HG02759 (cell line): ENCODE measurements around the gene UBR7.
"Not testable (repeated sequence)": the region's sequence is repeated elsewhere in the genome, so short reads cannot be mapped to it uniquely, and the experiment has no call there.

Experiments used
- ATAC-seq: cut with Tn5 transposase; IDR thresholded peaks from one replicate; pipeline ENCODE4 v1.9.1; 2021; ENCODE audit warnings: mild to moderate bottlenecking, moderate library complexity; ENCODE audit not compliant: unreplicated experiment

Gene UBR7

GRCh38 chr14:93186956-93187355 lies 20.1 kb upstream of the UBR7 start:
- ATAC-seq: no peak

- ATAC-seq: no peak
These were observed 11.6 kb upstream of the UBR7 start for GRCh38 chr14:93195316-93195999.

DNA sequence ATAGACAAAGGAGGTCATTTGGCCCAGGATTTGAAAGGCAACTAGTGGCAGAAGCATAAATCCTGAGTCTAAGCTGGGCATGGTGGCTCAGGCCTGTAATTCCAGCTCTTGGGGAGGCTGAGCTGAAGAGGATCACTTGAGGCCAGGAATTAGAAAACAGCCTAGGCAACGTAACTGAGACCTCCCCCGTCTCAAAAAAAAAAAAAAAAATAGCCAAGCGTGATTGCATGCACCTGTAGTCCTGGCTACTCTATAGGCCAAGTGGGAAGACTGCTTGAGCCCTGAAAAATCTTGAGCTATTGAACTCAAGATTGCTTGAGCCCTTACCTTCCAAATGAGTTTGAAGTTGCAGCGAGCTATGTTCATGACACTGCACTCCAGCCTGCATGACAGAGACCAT lies 8.0 kb upstream of the UBR7 start:
- no peak for ATAC-seq

DNA sequence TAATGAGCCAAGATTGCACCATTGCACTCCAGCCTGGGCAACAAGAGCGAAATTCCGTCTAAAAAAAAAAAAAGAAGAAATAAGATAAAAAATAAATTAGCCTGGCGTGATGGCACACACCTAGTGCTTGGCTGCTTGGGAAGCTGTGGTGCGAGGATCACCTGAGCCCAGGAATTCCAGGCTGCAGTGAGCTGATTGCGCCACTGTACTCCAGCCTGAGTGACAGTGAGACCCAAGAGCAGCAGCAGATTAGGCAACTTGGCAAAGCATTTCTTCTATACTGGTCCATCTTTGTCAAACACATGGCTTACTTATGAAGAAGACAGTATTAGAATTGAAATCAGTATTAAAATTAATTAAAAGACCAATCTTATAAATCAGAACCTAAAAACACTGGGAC lies 6.5 kb upstream of the UBR7 start:
- no peak for ATAC-seq

- ATAC-seq: no peak
These were observed 5.8 kb upstream of the UBR7 start for GRCh38 chr14:93201155-93201704.

- ATAC-seq: peak; percentile 37
These were observed 632 bp downstream of the UBR7 start for GRCh38 chr14:93207468-93208308.

GRCh38 chr14:93212432-93212831 lies 5.4 kb downstream of the UBR7 start:
- peak; percentile 66 for ATAC-seq

GRCh38 chr14:93214598-93214997 lies 7.5 kb downstream of the UBR7 start:
- no peak for ATAC-seq

DNA sequence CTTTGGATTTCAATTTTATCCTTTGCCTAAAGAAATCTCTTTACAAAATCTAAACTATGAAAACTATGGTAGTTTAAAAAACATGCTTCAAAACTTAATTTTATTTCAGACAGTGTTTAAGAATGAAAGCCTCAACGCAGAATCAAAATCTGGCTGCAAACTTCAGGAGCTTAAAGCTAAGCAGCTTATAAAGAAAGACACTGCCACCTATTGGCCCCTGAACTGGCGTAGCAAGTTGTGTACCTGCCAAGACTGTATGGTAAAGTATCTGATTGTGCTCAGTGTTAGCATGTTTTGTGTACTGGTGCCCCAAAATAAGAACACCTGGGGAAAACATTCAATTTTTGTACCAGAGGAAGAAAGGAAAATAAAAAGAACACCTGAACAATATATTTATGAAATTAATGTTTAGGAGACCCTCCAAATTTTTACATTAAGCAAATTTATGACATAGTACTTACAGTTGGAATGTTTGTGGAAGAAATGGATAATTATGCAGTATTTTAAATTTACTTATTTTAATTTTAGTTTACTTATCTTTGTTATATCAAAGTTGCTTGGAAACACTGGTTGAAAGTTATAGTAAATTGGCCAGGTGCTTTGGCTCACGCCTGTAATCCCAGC lies 12.2 kb downstream of the UBR7 start:
- peak; percentile 66 for ATAC-seq

DNA sequence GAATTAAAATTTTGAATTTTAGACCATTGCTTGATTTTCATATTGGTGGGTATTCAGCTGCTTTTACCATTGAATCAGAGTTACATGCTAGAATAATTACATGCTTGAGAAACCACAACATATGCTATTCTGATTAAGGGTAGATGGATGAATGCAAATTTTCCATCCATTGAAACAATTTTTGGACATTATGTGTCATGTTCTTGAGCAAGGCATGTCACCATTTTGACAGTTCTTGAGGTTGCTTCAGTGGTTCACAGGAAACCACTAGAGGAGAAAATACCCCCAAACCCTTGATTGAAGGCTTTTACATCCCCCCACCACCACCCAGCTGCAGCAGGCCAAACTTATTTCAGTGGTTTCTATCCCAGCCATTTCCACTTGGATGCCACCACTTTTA lies 13.5 kb downstream of the UBR7 start:
- no peak for ATAC-seq

GRCh38 chr14:93223565-93223964 lies 16.5 kb downstream of the UBR7 start:
- ATAC-seq: no peak

- ATAC-seq: no peak
These were observed 21.5 kb downstream of the UBR7 start for GRCh38 chr14:93228550-93228949.

GRCh38 chr14:93230539-93230938 lies 23.5 kb downstream of the UBR7 start:
- no peak for ATAC-seq

- no peak for ATAC-seq
These were observed 24.3 kb downstream of the UBR7 start for GRCh38 chr14:93231129-93231979.

DNA sequence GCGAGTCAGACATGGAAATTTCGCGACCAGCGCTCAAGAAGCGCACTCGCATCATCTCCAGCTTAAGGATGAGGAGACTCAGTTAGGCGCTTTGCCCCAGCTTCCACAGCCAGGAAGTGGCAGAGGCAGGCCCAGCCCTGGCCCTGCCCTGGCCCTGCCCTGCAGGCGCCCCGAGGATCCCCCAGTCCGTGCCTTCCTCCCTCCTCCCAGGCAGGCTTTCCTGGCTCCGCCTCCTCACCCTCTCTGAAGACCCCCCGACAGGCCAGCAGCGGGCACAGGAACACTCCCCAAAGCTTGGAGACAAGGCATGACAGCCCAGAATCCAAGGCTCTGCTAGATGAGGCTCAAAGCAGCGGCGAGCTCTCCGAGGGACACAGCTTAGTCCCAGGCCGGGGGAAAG lies 25.1 kb downstream of the UBR7 start:
- ATAC-seq: no peak

GRCh38 chr14:93233078-93233477 lies 26.0 kb downstream of the UBR7 start:
- not testable (repeated sequence) for ATAC-seq

DNA sequence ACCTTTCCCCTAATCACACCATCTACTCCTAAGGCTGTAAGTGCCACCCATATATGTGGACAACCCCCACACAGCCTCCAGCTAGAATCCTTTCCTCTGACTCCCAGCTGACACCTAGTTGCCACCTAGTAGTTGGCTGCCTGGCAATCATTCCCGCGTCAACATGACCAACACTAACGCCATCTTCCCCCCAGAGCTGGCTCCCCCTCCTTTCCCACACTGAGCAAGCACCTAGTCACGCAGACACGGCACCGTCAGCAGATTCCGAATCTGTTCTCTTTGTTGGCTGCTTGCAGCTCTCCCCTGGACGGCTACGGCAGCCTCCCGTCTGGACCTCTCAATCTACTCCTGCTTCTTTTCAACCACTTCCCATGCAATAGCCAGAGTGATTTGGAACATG lies 27.7 kb downstream of the UBR7 start:
- ATAC-seq: no peak

DNA sequence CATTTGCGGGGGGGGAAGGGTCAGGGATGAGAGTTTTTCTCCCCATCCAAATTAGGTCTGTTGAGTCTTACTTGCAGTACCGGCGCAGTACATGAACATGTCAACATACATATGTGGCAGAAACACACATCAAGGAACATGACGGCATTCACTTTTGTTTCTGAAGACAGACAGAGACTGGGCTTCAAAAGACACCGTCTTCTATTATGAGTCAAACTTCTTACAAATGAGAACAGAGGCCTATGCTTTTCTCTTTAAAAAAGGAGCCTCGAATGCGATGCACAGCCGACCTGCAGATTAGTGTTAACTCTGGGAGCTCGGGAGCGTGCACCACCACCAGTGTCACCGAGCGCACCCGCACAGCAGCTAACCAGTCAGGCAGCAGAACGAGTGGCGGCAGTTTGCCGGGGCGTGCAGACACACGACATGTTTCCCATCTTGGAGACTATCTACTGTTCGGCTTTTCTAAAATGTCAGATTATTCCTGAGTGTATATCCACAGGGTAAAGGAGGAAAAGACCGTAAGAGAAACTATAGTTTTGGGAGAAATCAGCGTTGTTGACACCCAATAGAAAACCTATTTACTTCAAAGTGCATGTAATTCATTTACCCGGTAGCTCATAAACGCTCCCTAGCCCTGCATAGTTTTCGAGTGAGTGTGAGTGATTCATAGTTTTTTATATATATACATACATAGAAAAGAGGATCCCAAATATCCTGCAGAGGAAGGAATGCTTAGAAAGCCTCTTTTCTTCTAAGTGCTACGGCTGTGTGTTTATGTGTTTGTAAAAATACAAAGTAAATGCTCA lies 33.0 kb downstream of the UBR7 start:
- ATAC-seq: no peak

DNA sequence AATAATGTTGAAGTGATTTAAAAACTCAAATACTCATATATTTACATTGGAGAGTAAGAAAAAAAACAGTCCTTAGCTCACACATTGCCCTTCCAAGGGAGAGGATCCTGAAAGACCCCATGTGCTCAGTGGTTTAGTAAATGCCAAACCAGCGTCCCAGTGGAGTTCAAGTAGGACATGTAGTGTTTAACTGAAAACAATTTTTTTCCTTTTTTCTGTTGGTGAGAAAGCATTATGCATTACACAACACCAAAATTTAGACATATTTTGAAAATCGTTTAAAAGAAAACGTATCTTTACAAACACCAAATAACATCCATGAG lies 33.6 kb downstream of the UBR7 start:
- no peak for ATAC-seq

- no peak for ATAC-seq
These were observed 38.8 kb downstream of the UBR7 start for GRCh38 chr14:93245764-93246420.
